H1 (cell line): ENCODE measurements around the gene CLDN9. TPM values are rescaled to one million over a fixed set of nuclear protein-coding genes. Genes with fewer than 3 reads are reported as not detected.

Source experiments
- ASH2L ChIP-seq: fragments of 200-600, 300-600 bp; sonication (generic); IDR thresholded peaks from one replicate; pipeline ENCODE4 v1.7.1; 2017; ENCODE audit warnings: low read length
- BCL11A ChIP-seq, 2 experiments: IDR thresholded peaks; one replicate each; pipeline ENCODE4 v1.6.1; 2011; ENCODE audit warnings: low read depth in 2 of 2, low read length in 2 of 2, mild to moderate bottlenecking in 2 of 2
- CREB1 ChIP-seq: IDR thresholded peaks from 2 replicates; pipeline ENCODE4 v1.6.1; 2012; ENCODE audit warnings: inconsistent platforms
- CTBP2 ChIP-seq: IDR thresholded peaks from 2 replicates; pipeline ENCODE4 v1.7.0; 2011; ENCODE audit warnings: borderline replicate concordance, mild to moderate bottlenecking, moderate library complexity, mixed read lengths, low read length; ENCODE audit not compliant: insufficient read depth, insufficient read length
- CTCF ChIP-seq, 3 experiments: IDR thresholded peaks; 1 replicate in 2 of 3; 2 replicates in 1 of 3; pipeline versions ENCODE4 v1.5.1 to v1.6.1; 2011; ENCODE audit warnings: low read length in 3 of 3, mild to moderate bottlenecking in 3 of 3, inconsistent platforms in 2 of 3, low read depth in 1 of 3, moderate library complexity in 1 of 3; ENCODE audit not compliant: insufficient read depth in 1 of 3; ENCODE audit errors: control extremely low read depth in 1 of 3
- EGR1 ChIP-seq: IDR thresholded peaks from 2 replicates; pipeline ENCODE4 v1.6.1; 2011; ENCODE audit warnings: low read depth, low read length, borderline replicate concordance
- EP300 ChIP-seq, 2 experiments: IDR thresholded peaks; 1 replicate in 1 of 2; 2 replicates in 1 of 2; pipeline ENCODE4 v1.6.1; 2011 to 2012; ENCODE audit warnings: low read depth in 2 of 2, low read length in 2 of 2, mild to moderate bottlenecking in 2 of 2, borderline replicate concordance in 1 of 2, inconsistent platforms in 1 of 2, moderate library complexity in 1 of 2
- EZH2 ChIP-seq: fragments of 200-600 bp; sonication (generic); IDR thresholded peaks from 2 replicates; pipeline ENCODE4 v1.7.1; 2012; ENCODE audit warnings: low read depth, mild to moderate bottlenecking, moderate library complexity, low read length, inconsistent platforms; ENCODE audit not compliant: severe bottlenecking
- HDAC6 ChIP-seq: IDR thresholded peaks from one replicate; pipeline ENCODE4 v1.7.1; 2012; ENCODE audit warnings: low read depth, mild to moderate bottlenecking, inconsistent platforms, low read length, moderate library complexity
- KDM5A ChIP-seq: fragments of 200-600 bp; IDR thresholded peaks from 2 replicates; pipeline ENCODE4 v1.7.1; 2012; ENCODE audit warnings: mild to moderate bottlenecking, low read length, inconsistent platforms, mixed read lengths
- MAFK ChIP-seq: IDR thresholded peaks from 2 replicates; pipeline ENCODE4 v1.6.1; 2012; ENCODE audit warnings: low read depth, mild to moderate bottlenecking, improper control_type of control experiment, low read length
- NANOG ChIP-seq: IDR thresholded peaks from 2 replicates; pipeline ENCODE4 v1.6.1; 2011; ENCODE audit warnings: low read length, low read depth, mild to moderate bottlenecking, inconsistent platforms; ENCODE audit not compliant: insufficient read depth, poor library complexity, severe bottlenecking
- NRF1 ChIP-seq: IDR thresholded peaks from 2 replicates; pipeline ENCODE4 v1.6.1; 2011; ENCODE audit warnings: mild to moderate bottlenecking, low read depth, low read length, improper control_type of control experiment
- POU5F1 ChIP-seq: IDR thresholded peaks from 2 replicates; pipeline ENCODE4 v1.6.1; 2011; ENCODE audit warnings: low read depth, mild to moderate bottlenecking, low read length, moderate library complexity
- RAD21 ChIP-seq, 2 experiments: IDR thresholded peaks in 1 of 2; conservative IDR thresholded peaks in 1 of 2; 2 replicates each; pipeline ENCODE4 v1.6.1; 2011; ENCODE audit warnings: low read depth in 2 of 2, low read length in 2 of 2, improper control_type of control experiment in 1 of 2, inconsistent platforms in 1 of 2, mild to moderate bottlenecking in 1 of 2, moderate library complexity in 1 of 2
- RBBP5 ChIP-seq: IDR thresholded peaks from 2 replicates; pipeline ENCODE4 v1.7.1; 2012; ENCODE audit warnings: low read depth, mild to moderate bottlenecking, inconsistent platforms, low read length, moderate library complexity, borderline replicate concordance
- SIN3A ChIP-seq, 2 experiments: IDR thresholded peaks in 1 of 2; conservative IDR thresholded peaks in 1 of 2; 2 replicates each; pipeline ENCODE4 v1.6.1; 2011 to 2012; ENCODE audit warnings: low read length in 2 of 2, improper control_type of control experiment in 1 of 2, low read depth in 1 of 2, mild to moderate bottlenecking in 1 of 2
- SP2 ChIP-seq: IDR thresholded peaks from 2 replicates; pipeline ENCODE4 v1.6.1; 2012; ENCODE audit warnings: mild to moderate bottlenecking, low read length, inconsistent platforms
- SRF ChIP-seq: IDR thresholded peaks from 2 replicates; pipeline ENCODE4 v1.6.1; 2011; ENCODE audit warnings: mild to moderate bottlenecking, low read depth, low read length, moderate library complexity
- YY1 ChIP-seq: IDR thresholded peaks from 2 replicates; pipeline ENCODE4 v1.6.1; 2011; ENCODE audit warnings: low read depth, mild to moderate bottlenecking, low read length
- polyA plus RNA-seq, 7 experiments: library from polyadenylated mRNA; depleted of rRNA in 3 of 7; stranded (reverse) in 5 of 7; unstranded in 2 of 7; fragments of >200 nt in 5 of 7; fragments of 200-250 nt in 2 of 7; gene quantifications; 1 replicate in 5 of 7; 2 replicates in 1 of 7; 4 replicates in 1 of 7; pipeline versions ENCODE4 v1.2.1 to v1.2.3, GENCODE V29; 2011 to 2013; ENCODE audit warnings: missing spikeins in 2 of 7, mixed read lengths in 2 of 7
- total RNA-seq: library from RNA; stranded (reverse); fragmentation: NEBNext Ultra II Directional; extraction: Animal tissue kit (Norgen Biotek cat#: 25700); gene quantifications from 2 replicates; pipeline ENCODE4 v1.2.1, GENCODE V29; 2021

Gene CLDN9
- total and polyA plus RNA-seq, 2 of the 8 experiments (the other 6 are each of a cell fraction or from before 2014, with no cell fraction given): 0.60 to 0.89 TPM

DNA sequence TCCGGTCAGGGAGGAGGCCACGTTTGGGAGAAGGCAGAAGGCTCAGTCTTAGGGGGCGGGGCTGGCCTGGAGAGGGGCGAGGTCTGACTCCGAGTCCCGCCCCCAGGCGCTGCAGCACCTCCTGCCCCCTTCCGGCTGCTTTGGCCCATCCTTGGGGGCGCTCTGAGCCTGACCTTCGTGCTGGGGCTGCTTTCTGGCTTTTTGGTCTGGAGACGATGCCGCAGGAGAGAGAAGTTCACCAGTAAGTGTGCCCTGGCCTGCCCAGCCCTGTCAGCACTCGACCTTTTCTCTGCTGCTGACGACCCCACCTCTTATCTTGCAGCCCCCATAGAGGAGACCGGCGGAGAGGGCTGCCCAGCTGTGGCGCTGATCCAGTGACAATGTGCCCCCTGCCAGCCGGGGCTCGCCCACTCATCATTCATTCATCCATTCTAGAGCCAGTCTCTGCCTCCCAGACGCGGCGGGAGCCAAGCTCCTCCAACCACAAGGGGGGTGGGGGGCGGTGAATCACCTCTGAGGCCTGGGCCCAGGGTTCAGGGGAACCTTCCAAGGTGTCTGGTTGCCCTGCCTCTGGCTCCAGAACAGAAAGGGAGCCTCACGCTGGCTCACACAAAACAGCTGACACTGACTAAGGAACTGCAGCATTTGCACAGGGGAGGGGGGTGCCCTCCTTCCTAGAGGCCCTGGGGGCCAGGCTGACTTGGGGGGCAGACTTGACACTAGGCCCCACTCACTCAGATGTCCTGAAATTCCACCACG is 8.9 kb downstream of the CLDN9 start (continued):
- TF ChIP-seq BCL11A (IDR thresholded peaks at IDR 0.05; ENCODE audit: low read depth in 2 of 2, low read length in 2 of 2) (no peak), YY1 (0 out of 2 replicates have a peak, but pooled peaks have one; percentile 48), EGR1 (peak; percentile 50; the same call in 1 of the 2 replicates), NRF1 (no peak), EZH2 (no peak), SRF (no peak), HDAC6 (no peak), RBBP5 (no peak; the same call in 1 of the 2 replicates), CTBP2 (peak; percentile 52), SIN3A (conservative IDR thresholded peaks at IDR 0.05 in 1 of 2, IDR thresholded peaks at IDR 0.05 in 1 of 2; ENCODE audit: low read depth in 1 of 2, low read length in 2 of 2) (peak; percentile 72 to 74; a peak in 1 of 4 replicates), KDM5A (no peak), SP2 (no peak), CTCF (IDR thresholded peaks at IDR 0.05; ENCODE audit: control extremely low read depth in 1 of 3, insufficient read depth in 1 of 3, low read depth in 1 of 3, low read length in 3 of 3) (peak; percentile 57 to 76 (median 64)), ASH2L (peak; percentile 56), NANOG (no peak), MAFK (no peak), CREB1 (0 out of 2 replicates have a peak, but pooled peaks have one; percentile 12), POU5F1 (no peak), RAD21 (IDR thresholded peaks at IDR 0.05 in 1 of 2, conservative IDR thresholded peaks at IDR 0.05 in 1 of 2; ENCODE audit: low read depth in 2 of 2, low read length in 2 of 2) (peak; percentile 25 to 32; a peak in 2 of 4 replicates), EP300 (IDR thresholded peaks at IDR 0.05; ENCODE audit: borderline replicate concordance in 1 of 2, low read depth in 2 of 2, low read length in 2 of 2) (no peak)
